H9 (cell line): Measurements from ENCODE around the gene RIC1. TPM values are rescaled to one million over a fixed set of nuclear protein-coding genes. Genes with fewer than 3 reads are reported as not detected.

Experiments used
- DNase-seq: peaks from one replicate; pipeline ENCODE4 v3.0.0-alpha.2; 2017
- H2AFZ ChIP-seq: one replicate; pipeline ENCODE4 v1.6.1; 2013; ENCODE audit warnings: mild to moderate bottlenecking, low read length, control low read depth, moderate library complexity
- H2AK5ac ChIP-seq: 2 replicates; pipeline ENCODE4 v1.6.1; 2013; ENCODE audit warnings: low read length, control low read depth, mixed read lengths; ENCODE audit not compliant: insufficient read length
- H2BK120ac ChIP-seq: one replicate; pipeline ENCODE4 v1.6.1; 2013; ENCODE audit warnings: low read depth, mild to moderate bottlenecking, low read length, control low read depth, inconsistent platforms; ENCODE audit not compliant: poor library complexity, severe bottlenecking
- H2BK12ac ChIP-seq: 2 replicates; pipeline ENCODE4 v1.6.1; 2013; ENCODE audit warnings: low read length, control low read depth, mixed read lengths, low read depth; ENCODE audit not compliant: insufficient read length
- H2BK15ac ChIP-seq: 2 replicates; pipeline ENCODE4 v1.6.1; 2013; ENCODE audit warnings: low read depth, low read length, control low read depth
- H2BK20ac ChIP-seq: one replicate; pipeline ENCODE4 v1.6.1; 2013; ENCODE audit warnings: low read depth, mild to moderate bottlenecking, low read length, control low read depth, inconsistent platforms; ENCODE audit not compliant: poor library complexity, severe bottlenecking
- H2BK5ac ChIP-seq: 2 replicates; pipeline ENCODE4 v1.6.1; 2013; ENCODE audit warnings: low read length, control low read depth, mixed read lengths; ENCODE audit not compliant: insufficient read length
- H3K14ac ChIP-seq: 2 replicates; pipeline ENCODE4 v1.6.1; 2013; ENCODE audit warnings: low read length, control low read depth; ENCODE audit not compliant: insufficient read depth
- H3K18ac ChIP-seq: 2 replicates; pipeline ENCODE4 v1.6.1; 2013; ENCODE audit warnings: low read depth, mild to moderate bottlenecking, mixed read lengths, low read length, control low read depth; ENCODE audit not compliant: insufficient read length
- H3K23ac ChIP-seq: 2 replicates; pipeline ENCODE4 v1.6.1; 2013; ENCODE audit warnings: low read length, control low read depth, mixed read lengths, low read depth; ENCODE audit not compliant: insufficient read length
- H3K23me2 ChIP-seq: 2 replicates; pipeline ENCODE4 v1.6.1; 2013; ENCODE audit warnings: low read depth, mild to moderate bottlenecking, mixed read lengths, low read length, control low read depth; ENCODE audit not compliant: insufficient read length, poor library complexity, severe bottlenecking
- H3K27ac ChIP-seq: 2 replicates; pipeline ENCODE4 v1.5.1; 2013; ENCODE audit warnings: low read length, control low read depth, mixed read lengths, low read depth; ENCODE audit not compliant: insufficient read length
- H3K27me3 ChIP-seq: 2 replicates; pipeline ENCODE4 v1.6.1; 2013; ENCODE audit warnings: low read length, control low read depth, inconsistent platforms; ENCODE audit not compliant: insufficient read depth
- H3K4ac ChIP-seq: 2 replicates; pipeline ENCODE4 v1.6.1; 2013; ENCODE audit warnings: low read depth, mild to moderate bottlenecking, control low read depth, inconsistent platforms, low read length, moderate library complexity
- H3K4me1 ChIP-seq: 2 replicates; pipeline ENCODE4 v1.6.1; 2013; ENCODE audit warnings: low read length, control low read depth, inconsistent platforms; ENCODE audit not compliant: insufficient read depth
- H3K4me2 ChIP-seq: 2 replicates; pipeline ENCODE4 v1.6.1; 2013; ENCODE audit warnings: low read length, control low read depth, mixed read lengths; ENCODE audit not compliant: insufficient read length, insufficient read depth
- H3K56ac ChIP-seq: 2 replicates; pipeline ENCODE4 v1.6.1; 2013; ENCODE audit warnings: low read depth, mild to moderate bottlenecking, mixed read lengths, low read length, control low read depth; ENCODE audit not compliant: insufficient read length
- H3K79me1 ChIP-seq: 2 replicates; pipeline ENCODE4 v1.6.1; 2013; ENCODE audit warnings: low read depth, mild to moderate bottlenecking, moderate library complexity, low read length, control low read depth, inconsistent platforms; ENCODE audit not compliant: insufficient read depth, poor library complexity, severe bottlenecking
- H3K79me2 ChIP-seq: 2 replicates; pipeline ENCODE4 v1.6.1; 2013; ENCODE audit warnings: low read length, control low read depth, inconsistent platforms; ENCODE audit not compliant: insufficient read depth
- H3K9ac ChIP-seq: 2 replicates; pipeline ENCODE4 v1.6.1; 2013; ENCODE audit warnings: low read length, control low read depth, mixed read lengths; ENCODE audit not compliant: insufficient read length; ENCODE audit errors: extremely low read depth
- H3K9me3 ChIP-seq: one replicate; pipeline ENCODE4 v1.6.1; 2013; ENCODE audit warnings: low read depth, low read length, inconsistent platforms; ENCODE audit not compliant: control insufficient read depth
- H3T11ph ChIP-seq: one replicate; pipeline ENCODE4 v1.6.1; 2013; ENCODE audit warnings: mild to moderate bottlenecking, low read length, control low read depth, inconsistent platforms
- H4K20me1 ChIP-seq: one replicate; pipeline ENCODE4 v1.6.1; 2013; ENCODE audit not compliant: control insufficient read depth, insufficient read length, insufficient read depth
- H4K5ac ChIP-seq: 2 replicates; pipeline ENCODE4 v1.6.1; 2013; ENCODE audit warnings: low read depth, mild to moderate bottlenecking, mixed read lengths, low read length, control low read depth; ENCODE audit not compliant: insufficient read length
- H4K8ac ChIP-seq: replicated peaks from 2 replicates; pipeline ENCODE4 v1.6.1; 2013; ENCODE audit warnings: low read length, control low read depth, mixed read lengths, low read depth; ENCODE audit not compliant: insufficient read length
- H4K91ac ChIP-seq: 2 replicates; pipeline ENCODE4 v1.6.1; 2013; ENCODE audit warnings: low read depth, mild to moderate bottlenecking, moderate library complexity, mixed read lengths, low read length, control low read depth; ENCODE audit not compliant: insufficient read length
- H3K27ac Mint-ChIP-seq, 3 experiments: 2 replicates in 2 of 3; 3 replicates in 1 of 3; pipeline ENCODE4 v1.8.0; 2020 to 2021; ENCODE audit warnings: mixed read lengths in 3 of 3, mild to moderate bottlenecking in 1 of 3, moderate library complexity in 1 of 3
- H3K27me3 Mint-ChIP-seq: 2 replicates; pipeline ENCODE4 v1.8.0; 2021; ENCODE audit warnings: low read depth, mild to moderate bottlenecking, moderate library complexity, mixed read lengths
- H3K36me3 Mint-ChIP-seq, 3 experiments: 2 replicates in 2 of 3; 3 replicates in 1 of 3; pipeline ENCODE4 v1.8.0; 2020 to 2021; ENCODE audit warnings: low read depth in 3 of 3, mixed read lengths in 3 of 3; ENCODE audit not compliant: insufficient read depth in 1 of 3
- H3K4me1 Mint-ChIP-seq, 2 experiments: 2 replicates each; pipeline ENCODE4 v1.8.0; 2020; ENCODE audit warnings: mixed read lengths in 2 of 2
- H3K4me3 Mint-ChIP-seq, 2 experiments: 2 replicates in 1 of 2; 3 replicates in 1 of 2; pipeline ENCODE4 v1.8.0; 2020 to 2021; ENCODE audit warnings: mild to moderate bottlenecking in 2 of 2, mixed read lengths in 2 of 2, moderate library complexity in 1 of 2
- H3K9me3 Mint-ChIP-seq, 2 experiments: 2 replicates in 1 of 2; 3 replicates in 1 of 2; pipeline ENCODE4 v1.8.0; 2020; ENCODE audit warnings: mild to moderate bottlenecking in 2 of 2, mixed read lengths in 2 of 2, moderate library complexity in 1 of 2
- WGBS: extraction: QIAGEN DNeasy Blood & Tissue Kit; methylation state at CpG from one replicate; pipeline ENCODE4 v1.1.7; 2013; ENCODE audit warnings: missing lambda C conversion rate, low lambda C conversion rate, mixed read lengths; ENCODE audit not compliant: insufficient read length; ENCODE audit errors: extremely low coverage; 5-methylcytosine and 5-hydroxymethylcytosine counted together
- total RNA-seq: library from RNA; stranded (reverse); gene quantifications from 2 replicates; pipeline ENCODE4 v1.2.1, GENCODE V29; 2021
- TF ChIP-seq, protein P1 (sequence below): fragments of 200-600 bp; sonication (generic); conservative IDR thresholded peaks from 3 replicates; pipeline ENCODE4 v1.8.0; 2021; ENCODE audit warnings: antibody characterized with exemption, mild to moderate bottlenecking

The RIC1 gene
- total RNA-seq, 1 experiment from 2014 or later = 13.7 TPM

GRCh38 chr9:5631026-5631425 lies 2.1 kb downstream of the RIC1 start:
- H3K9me3 ChIP-seq = no peaks in the 10 kb centered on the region
- no peak overlapping the region for H4K91ac ChIP-seq
- no peak overlapping the region for H3K56ac ChIP-seq
- H3K14ac ChIP-seq = no peak overlapping the region
- no peak overlapping the region for H3K18ac ChIP-seq
- H2BK15ac ChIP-seq = no peak overlapping the region
- no peak overlapping the region for H3K27ac ChIP-seq
- H3K9ac ChIP-seq = no peak overlapping the region
- H2AK5ac ChIP-seq = no peak overlapping the region
- H3K27ac Mint-ChIP-seq = peak overlapping the region in 1 of 3 experiments; percentile 48; a peak in 1 of 7 replicates
- no peak overlapping the region for H3T11ph ChIP-seq
- H3K79me2 ChIP-seq = peaks cover 23% of the 10 kb centered on the region; the same call in 1 of the 2 replicates
- no peak overlapping the region for H2BK12ac ChIP-seq
- no peaks in the 10 kb centered on the region for H3K4me1 ChIP-seq
- no peak overlapping the region for H2BK20ac ChIP-seq
- peak overlapping the region; percentile 65 for H3K4me2 ChIP-seq
- H3K27me3 Mint-ChIP-seq = no peaks in the 10 kb centered on the region
- no peaks in the 10 kb centered on the region for H4K20me1 ChIP-seq
- H3K4me3 Mint-ChIP-seq = peak overlapping the region; percentile 19 to 98
- H4K5ac ChIP-seq = no peak overlapping the region
- H2AFZ ChIP-seq = no peak overlapping the region
- no peak overlapping the region for H3K4ac ChIP-seq
- no peak overlapping the region for H2BK120ac ChIP-seq
- peaks cover 0 to 16% (median 8%) of the 10 kb centered on the region in 3 experiments; a peak in 4 of 7 replicates for H3K36me3 Mint-ChIP-seq
- H3K27me3 ChIP-seq = no peaks in the 10 kb centered on the region
- WGBS = no CpG with 5 or more reads among the region's 1 CpG
- no peak overlapping the region for H4K8ac ChIP-seq
- peaks cover 23 to 24% of the 10 kb centered on the region in 2 experiments for H3K4me1 Mint-ChIP-seq
- no peak overlapping the region for H3K23ac ChIP-seq
- H3K23me2 ChIP-seq = peaks cover 11% of the 10 kb centered on the region
- peaks cover 0 to 9% of the 10 kb centered on the region in 2 experiments; a peak in 3 of 5 replicates for H3K9me3 Mint-ChIP-seq
- TF ChIP-seq, protein P1, sequence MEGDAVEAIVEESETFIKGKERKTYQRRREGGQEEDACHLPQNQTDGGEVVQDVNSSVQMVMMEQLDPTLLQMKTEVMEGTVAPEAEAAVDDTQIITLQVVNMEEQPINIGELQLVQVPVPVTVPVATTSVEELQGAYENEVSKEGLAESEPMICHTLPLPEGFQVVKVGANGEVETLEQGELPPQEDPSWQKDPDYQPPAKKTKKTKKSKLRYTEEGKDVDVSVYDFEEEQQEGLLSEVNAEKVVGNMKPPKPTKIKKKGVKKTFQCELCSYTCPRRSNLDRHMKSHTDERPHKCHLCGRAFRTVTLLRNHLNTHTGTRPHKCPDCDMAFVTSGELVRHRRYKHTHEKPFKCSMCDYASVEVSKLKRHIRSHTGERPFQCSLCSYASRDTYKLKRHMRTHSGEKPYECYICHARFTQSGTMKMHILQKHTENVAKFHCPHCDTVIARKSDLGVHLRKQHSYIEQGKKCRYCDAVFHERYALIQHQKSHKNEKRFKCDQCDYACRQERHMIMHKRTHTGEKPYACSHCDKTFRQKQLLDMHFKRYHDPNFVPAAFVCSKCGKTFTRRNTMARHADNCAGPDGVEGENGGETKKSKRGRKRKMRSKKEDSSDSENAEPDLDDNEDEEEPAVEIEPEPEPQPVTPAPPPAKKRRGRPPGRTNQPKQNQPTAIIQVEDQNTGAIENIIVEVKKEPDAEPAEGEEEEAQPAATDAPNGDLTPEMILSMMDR = no peak
- DNase-seq = no peak
- H2BK5ac ChIP-seq = no peak overlapping the region
- peaks cover 5% of the 10 kb centered on the region for H3K79me1 ChIP-seq
